Measurements from ENCODE around the gene LTB4R.

Gene LTB4R

DNA sequence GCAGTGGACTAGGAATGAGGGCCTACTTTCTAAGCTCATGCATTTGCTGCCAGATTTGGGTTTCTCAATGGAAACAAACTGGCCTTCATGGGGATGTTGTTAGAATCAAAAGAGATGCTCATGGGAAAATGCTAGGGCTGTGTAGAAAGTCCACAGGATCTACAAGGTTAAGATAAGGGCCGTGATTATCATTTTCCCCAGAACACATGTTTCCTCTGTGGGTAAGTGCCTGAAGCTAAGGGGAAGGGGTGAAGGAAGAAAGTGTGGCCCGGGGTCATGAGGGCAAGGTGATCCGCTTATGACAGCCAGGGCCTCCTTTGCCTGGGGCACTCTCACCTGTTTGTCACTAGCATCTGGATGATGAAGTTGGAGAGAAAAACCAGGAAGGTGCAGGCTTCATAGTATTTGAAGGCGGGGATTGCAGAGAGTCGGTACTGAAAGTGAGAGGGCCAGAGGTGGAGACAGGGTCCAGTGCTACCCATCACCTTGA is 13.8 kb downstream of the LTB4R start:
- no peak for DNase-seq

- no peak for DNase-seq
Observed at GRCh38 chr14:24325963-24326362, 14.7 kb downstream of the LTB4R start.

DNA sequence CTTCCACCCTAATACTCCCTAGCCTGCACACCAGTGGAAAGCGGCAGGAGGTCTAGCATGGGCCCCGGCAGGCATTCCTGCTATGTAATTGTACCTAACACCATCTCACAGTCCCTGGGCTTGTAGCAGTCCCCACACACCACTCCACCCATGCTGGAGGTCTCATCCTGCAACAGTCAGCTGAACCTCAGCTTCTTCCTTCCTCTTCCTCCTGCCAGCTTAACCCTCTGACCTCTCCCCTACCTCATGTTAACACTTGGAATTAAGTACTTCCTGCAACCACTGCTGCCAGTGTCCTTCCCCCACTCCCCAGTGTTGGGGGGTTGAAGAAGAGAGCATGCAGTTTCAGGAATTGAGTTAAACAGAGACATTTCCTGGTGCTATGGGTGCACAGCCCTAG is 16.0 kb downstream of the LTB4R start:
- no peak for DNase-seq

DNA sequence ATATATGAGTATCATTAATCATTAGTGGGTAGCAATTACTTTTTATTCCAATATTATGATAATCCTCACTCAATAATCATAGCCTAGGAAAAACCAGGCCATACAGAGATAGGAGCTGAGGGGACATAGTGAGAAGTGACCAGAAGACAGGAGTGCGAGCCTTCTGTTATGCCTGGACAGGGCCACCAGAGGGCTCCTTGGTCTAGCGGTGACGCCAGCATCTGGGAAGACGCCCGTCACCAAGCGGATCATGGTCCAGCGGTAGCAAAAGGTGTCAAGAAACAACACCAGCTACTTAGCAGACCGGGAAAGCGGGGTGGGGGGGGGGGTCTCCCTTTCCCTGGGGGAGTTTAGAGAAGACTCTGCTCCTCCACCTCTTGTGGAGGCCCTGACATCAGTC is 16.6 kb downstream of the LTB4R start:
- peak; percentile 69 for DNase-seq

DNA sequence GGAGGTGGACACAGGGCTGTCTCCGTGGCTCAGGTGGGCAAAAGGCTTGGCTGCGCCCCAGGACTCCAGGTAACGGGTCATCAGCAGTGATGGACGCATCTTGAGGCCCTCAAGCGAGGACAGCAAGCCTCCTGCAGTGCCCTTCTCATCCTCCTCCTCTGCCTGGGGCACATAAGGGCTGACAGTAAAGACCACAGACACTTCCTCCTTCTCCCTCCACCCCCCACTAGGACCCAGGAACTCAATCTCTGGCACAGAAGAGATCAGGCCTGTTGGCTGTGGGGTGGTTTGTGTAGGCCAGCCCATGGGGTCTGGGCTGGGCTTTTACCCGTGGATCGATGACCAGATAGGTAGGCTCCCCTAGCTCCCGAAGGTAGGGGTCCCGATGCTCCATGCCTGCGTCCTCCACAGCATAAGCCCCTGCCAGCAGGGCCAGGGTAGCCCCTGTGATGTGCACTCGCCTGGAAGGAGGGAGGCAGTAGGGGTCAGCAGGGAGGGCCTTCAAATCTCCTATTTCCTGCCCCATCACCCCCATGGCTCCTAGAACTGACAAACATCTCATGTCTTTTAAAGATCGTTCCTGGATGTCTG is 17.9 kb downstream of the LTB4R start:
- no peak for DNase-seq

DNA sequence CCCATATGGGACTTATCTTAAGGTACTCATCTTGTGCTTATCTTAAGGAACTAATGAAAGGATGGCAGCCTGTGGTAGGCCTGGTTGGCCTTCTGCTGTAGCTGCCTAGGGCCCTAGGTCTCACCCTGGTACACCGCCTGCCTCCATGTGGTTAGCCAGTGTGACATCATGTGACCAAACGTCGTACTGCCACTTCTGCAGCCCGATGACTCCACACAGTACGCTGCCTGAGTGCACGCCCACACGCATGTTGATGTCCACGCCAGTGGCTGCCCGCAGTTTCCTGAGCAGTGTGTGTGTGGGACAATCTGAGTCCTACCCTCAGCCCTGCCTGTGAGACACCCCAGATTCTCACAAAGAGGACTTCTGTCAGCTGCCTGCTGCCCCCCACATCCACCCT is 18.4 kb downstream of the LTB4R start:
- peak; percentile 80 for DNase-seq

GRCh38 chr14:24330973-24331674 is 19.8 kb downstream of the LTB4R start:
- DNase-seq: no peak

- no peak for DNase-seq
Observed at GRCh38 chr14:24331731-24332267, 20.5 kb downstream of the LTB4R start.

DNA sequence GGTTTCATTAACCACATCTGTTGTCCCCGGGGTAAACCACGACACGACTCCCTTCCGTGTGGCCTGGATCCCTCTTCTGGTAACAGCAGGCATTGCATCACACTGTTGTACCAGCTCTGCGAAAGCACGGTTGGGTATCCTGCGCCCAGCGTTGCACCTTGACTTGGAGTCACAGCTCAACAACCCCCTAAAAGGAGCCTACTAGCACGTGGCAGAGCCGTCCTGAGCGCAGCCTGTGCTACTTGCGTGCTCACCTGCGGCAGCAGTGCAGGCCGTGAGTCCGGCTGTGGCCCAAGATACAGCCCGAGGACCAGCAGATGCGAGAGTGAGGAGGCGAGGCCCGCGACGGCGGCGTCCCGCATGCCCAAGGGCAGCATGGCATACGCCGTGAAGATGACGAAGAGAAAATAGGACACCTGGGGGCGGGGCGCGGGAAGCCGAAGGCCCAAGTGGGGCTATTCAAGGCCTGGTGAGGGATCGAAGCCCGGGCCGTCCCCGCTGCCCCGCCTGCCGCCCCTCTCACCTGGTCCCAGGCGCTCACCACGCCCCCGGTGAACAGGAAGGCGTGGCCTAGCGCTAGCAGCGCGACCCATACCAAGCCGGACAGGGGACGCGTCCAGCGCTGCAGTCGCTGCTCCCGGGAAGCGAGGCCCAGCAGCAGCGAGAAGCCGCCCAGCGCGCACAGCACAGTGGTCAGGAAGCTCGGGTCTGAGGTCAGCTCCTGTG is 21.1 kb downstream of the LTB4R start:
- peak; percentile 92 for DNase-seq

DNA sequence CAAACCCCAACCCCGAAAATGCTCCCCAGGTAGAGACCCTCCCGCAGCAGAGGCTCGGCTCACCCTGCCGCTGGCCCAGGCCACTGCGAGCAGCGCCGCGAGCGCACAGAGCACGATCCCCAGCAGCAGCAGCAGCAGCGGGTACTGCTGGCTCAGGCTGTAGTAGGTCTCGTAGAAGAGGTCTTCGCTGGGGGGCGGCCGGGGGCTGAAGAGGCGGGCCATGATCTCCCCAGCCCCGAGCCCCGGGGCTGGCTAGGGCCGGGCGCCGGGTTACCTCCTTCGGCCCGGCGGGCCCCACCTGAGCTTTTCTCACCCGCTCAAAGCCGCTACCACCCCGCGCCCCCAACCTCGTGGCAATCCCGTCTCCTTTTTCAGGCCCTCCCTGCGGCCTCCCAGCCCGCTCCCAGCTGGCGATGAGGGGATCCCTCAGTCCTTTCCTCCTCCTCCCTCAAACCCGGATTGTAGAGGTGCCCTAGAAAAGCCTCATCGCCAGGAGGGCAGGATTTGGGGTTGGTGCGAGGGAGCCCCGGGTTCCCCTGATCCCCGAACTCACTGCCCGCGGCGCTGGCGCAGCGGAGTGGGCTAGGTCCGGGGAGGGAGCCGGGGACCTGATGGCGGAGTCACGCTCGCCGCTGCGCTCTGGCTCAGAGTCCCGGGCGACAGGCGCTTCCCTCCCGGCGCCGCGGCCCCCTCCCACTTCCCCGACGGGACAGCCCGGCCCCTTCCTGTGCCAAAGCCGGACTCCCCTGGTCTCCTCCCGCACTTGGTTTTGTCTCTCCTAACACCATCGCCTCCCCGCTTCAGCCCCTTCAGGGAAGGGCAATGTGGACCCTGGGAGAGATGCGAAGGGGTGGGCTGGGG is 23.4 kb downstream of the LTB4R start, which contains the start of gene ADCY4:
ADCY4 (minus strand) TSS at position 641 of the 861 bp plus-strand sequence; CDS start at position 222, 419 bp downstream.
- DNase-seq: peak; percentile 71

GRCh38 chr14:24335461-24336171 is 24.3 kb downstream of the LTB4R start:
- no peak for DNase-seq

DNA sequence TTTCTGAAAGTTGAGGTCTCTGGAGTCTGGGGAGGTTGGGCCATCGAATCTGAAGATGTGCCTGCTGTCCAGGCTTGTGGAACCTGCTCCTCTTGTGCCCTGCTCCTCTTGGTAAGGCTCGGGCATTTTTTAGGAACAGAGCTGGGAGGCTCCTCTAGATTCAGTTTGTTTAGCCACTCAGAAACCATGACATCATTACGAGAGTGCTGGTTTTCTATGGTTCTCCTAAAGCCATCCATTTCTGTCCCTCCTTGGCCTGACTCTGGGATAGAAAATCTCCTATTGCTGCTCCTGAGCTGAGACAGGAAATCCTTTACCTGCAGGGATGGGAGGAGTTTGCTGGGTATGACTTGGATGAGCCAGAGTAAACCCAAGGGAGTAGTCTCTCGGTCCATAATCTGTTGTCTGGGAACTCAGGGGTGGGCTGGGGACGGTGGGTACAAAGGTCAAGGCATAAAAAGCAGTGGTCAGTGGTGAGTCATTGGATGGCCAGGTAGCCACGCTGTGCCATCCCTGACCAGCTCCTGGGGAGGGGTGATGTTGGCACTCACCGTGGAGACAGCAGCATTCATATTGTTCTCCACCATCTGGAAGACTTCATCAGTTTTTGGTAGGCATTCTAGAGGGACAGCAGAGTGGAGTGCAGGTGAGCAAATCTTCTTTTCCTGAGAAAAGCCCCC is 26.0 kb downstream of the LTB4R start:
- DNase-seq: no peak

DNA sequence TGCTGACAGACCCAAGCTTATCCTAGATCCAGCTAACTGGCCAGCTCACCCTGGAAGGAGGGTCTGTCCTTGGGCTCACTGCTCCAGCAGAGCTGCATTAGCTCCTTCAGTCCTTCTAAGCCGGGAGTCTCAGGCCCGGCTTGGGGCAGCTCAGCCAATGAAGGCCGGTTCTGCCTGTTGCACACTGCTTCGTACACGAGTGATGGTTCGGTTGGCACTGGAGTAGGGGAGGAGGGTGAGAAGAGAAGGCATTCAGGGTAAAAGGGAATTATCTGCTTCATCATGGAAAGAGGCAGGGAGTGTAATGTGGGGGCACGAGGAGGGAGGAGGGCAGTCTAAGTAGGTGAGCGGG is 26.5 kb downstream of the LTB4R start:
- no peak for DNase-seq

DNA sequence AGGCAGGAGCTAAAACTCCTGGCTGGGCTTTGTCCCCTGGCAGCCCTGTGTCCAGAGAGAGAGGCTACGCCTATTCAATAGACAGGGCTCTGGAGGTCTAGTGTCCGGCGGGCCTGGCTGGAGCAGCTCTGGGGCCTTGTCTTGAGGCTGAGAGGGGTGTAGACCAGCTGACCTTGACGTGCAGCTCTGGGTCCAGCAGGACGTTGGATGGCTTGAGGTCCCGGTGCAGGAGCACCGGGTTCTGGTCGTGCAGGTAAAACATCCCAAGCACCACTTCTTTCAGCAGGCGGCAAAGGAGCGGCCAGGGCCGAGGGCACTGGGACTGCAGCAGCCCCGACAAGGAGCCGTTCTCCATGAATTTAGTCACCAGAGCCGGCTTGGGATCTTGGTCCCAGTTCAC is 27.5 kb downstream of the LTB4R start:
- no peak for DNase-seq

DNA sequence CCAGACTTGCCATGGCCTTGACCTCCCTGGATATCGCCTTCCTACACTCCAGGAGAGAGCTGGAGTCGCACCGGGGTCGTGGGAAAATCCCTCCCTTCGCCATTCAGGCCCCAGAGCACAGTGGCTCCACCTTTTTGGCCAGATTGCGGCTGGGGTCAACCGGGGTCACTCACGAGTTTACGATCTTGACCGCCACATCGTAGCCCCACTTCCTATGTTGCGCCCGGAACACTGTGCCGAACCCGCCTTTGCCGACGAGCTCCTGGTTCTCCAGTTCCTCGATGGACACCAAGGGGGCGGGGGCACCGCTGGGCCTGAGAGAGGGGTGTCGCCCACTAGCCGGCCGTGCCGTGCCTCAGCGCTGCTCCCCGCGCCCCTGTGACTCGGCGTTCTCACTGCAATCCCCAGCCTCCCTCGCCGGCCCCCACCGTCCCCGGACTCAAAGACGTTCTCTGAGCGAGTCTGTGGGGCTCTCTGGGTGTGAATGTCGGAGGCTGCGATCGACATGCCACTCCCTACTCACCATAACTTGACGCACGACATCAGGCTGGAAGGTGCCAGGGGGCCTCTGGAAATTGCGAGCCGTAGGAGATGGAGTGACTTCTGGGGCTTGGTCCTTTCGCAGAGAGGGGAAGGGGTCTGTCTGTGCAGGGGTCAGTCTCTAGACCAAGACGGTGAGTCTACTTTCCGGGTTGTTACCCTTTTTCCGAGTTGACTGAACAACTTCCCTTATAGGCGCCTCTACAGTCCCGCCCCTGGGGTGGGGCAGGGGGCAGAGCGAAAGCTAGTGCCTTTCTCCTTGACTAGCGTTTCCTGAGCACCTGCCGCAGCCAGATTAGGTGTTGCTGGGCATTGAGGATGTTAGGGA is 28.2 kb downstream of the LTB4R start, which contains the start of gene RIPK3:
RIPK3 (minus strand) TSS at position 708 of the 868 bp plus-strand sequence; CDS start at position 543, 165 bp downstream.
- peak; percentile 90 for DNase-seq

DNA sequence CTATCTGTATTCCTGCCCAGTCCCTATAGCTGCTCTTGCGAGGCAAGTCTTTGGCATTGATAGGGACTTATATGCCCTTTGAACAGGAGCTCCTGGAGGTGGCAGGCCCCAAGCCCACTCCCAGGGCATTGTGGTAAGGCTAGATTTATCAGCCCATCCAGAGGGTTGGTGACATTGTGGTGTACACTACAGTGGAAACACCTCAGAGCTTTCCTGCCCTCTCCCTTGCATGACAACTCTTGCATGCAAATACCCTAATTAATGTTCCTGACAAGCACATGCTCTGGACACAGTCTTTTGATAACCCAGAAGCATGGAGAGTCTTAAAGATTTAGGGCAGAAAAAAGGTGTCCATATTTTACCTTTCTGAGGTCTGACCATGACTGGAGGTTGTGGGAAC is 29.3 kb downstream of the LTB4R start:
- no peak for DNase-seq

- no peak for DNase-seq
Observed at GRCh38 chr14:24342889-24343288, 31.6 kb downstream of the LTB4R start.

- no peak for DNase-seq
Observed at GRCh38 chr14:24343795-24344660, 32.7 kb downstream of the LTB4R start.

DNA sequence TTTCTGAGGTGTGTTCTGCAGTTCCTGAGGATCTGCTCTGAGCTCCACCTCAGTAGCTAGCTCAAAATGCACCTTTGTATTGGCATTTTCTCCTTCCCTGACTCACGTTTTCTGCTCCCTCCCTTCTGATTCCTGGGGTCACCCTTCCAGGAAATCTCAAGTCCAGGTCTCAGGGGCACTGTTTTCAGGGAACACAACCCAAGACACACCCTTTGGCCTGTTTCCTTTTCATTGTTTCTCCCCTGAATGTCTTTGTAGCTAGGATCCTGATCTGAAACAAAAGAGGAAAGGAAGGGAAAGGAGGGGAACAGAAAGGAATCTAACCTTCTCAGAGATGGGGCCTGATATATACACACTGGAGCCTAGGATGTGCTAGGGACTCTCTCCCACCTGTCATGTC is 35.8 kb downstream of the LTB4R start:
- no peak for DNase-seq

All from activated effector memory CD4-positive, alpha-beta T cell treated with anti-CD3 and anti-CD28 coated beads, Interleukin-2, amount 50 U/mL, for 16 hours (primary cell).